ENCODE results near the gene TBC1D12.

TBC1D12 gene

GRCh38 chr10:94409021-94409657, 6.8 kb downstream of the TBC1D12 start:
- no peak for DNase-seq

- DNase-seq = no peak
These were observed 9.0 kb downstream of the TBC1D12 start for GRCh38 chr10:94411304-94411703.

GRCh38 chr10:94412449-94412848, 10.1 kb downstream of the TBC1D12 start:
- DNase-seq = no peak

GRCh38 chr10:94413361-94413760, 11.0 kb downstream of the TBC1D12 start:
- DNase-seq = no peak

GRCh38 chr10:94416896-94417295, 14.6 kb downstream of the TBC1D12 start:
- DNase-seq = no peak

- no peak for DNase-seq
These were observed 15.0 kb downstream of the TBC1D12 start for GRCh38 chr10:94417321-94417720.

GRCh38 chr10:94420516-94420915, 18.2 kb downstream of the TBC1D12 start:
- no peak for DNase-seq

- DNase-seq = no peak
These were observed 18.7 kb downstream of the TBC1D12 start for GRCh38 chr10:94420998-94421528.

GRCh38 chr10:94423627-94424026, 21.3 kb downstream of the TBC1D12 start:
- DNase-seq = no peak

GRCh38 chr10:94424714-94425337, 22.5 kb downstream of the TBC1D12 start:
- no peak for DNase-seq

- DNase-seq = no peak
These were observed 23.6 kb downstream of the TBC1D12 start for GRCh38 chr10:94425942-94426341.

- no peak for DNase-seq
These were observed 24.8 kb downstream of the TBC1D12 start for GRCh38 chr10:94427166-94427565.

GRCh38 chr10:94428766-94429707, 26.7 kb downstream of the TBC1D12 start:
- no peak for DNase-seq

- no peak for DNase-seq
These were observed 28.4 kb downstream of the TBC1D12 start for GRCh38 chr10:94430701-94431100.

- no peak for DNase-seq
These were observed 30.1 kb downstream of the TBC1D12 start for GRCh38 chr10:94432443-94432842.

GRCh38 chr10:94439275-94439861, 37.0 kb downstream of the TBC1D12 start:
- no peak for DNase-seq

GRCh38 chr10:94440096-94440495, 37.8 kb downstream of the TBC1D12 start:
- DNase-seq = no peak

- no peak for DNase-seq
These were observed 40.7 kb downstream of the TBC1D12 start for GRCh38 chr10:94443047-94443446.

- DNase-seq = no peak
These were observed 41.2 kb downstream of the TBC1D12 start for GRCh38 chr10:94443549-94443948.

- DNase-seq = no peak
These were observed 48.4 kb downstream of the TBC1D12 start for GRCh38 chr10:94450782-94451181.

GRCh38 chr10:94451883-94452519, 49.7 kb downstream of the TBC1D12 start:
- DNase-seq = no peak

GRCh38 chr10:94456942-94457341, 54.6 kb downstream of the TBC1D12 start:
- no peak for DNase-seq

- DNase-seq = no peak
These were observed 57.0 kb downstream of the TBC1D12 start for GRCh38 chr10:94459385-94459784.
